IMR-90 (cell line): ENCODE measurements around the gene AGO1. TPM values are rescaled to one million over a fixed set of nuclear protein-coding genes. Genes with fewer than 3 reads are reported as not detected.

Experiments used
- ATAC-seq: fragments of 200-7000 bp; cut with Tn5 transposase; 2 replicates; pipeline ENCODE4 v1.9.1; 2020; ENCODE audit warnings: low read depth, mild to moderate bottlenecking, moderate library complexity
- BruUV-seq: library from RNA; stranded (reverse); fragments of 400-500 nt; replicated peaks from 2 replicates; lab custom pipeline; 2021; lab: Mats Ljungman, UMichigan
- CTCF ChIA-PET: fragments of 300-600 bp; formaldehyde crosslinking; extraction: SDS; loops from one replicate; lab custom pipeline; 2021; ENCODE audit warnings: antibody characterized with exemption; lab: Yijun Ruan, JAX
- POLR2A ChIA-PET: fragments of 300-600 bp; sonication (Branson Sonifier 250); formaldehyde crosslinking; loops from one replicate; lab custom pipeline; 2022; ENCODE audit warnings: antibody characterized with exemption; ENCODE audit not compliant: unreplicated experiment; lab: Charles Lee
- DNase-seq: peaks from one replicate; pipeline ENCODE4 v3.0.0; 2013
- H2AFZ ChIP-seq: replicated peaks from 2 replicates; pipeline ENCODE3; 2013; ENCODE audit warnings: low read length, mild to moderate bottlenecking; ENCODE audit not compliant: poor library complexity
- H2AK5ac ChIP-seq: 2 replicates; pipeline ENCODE4 v1.6.1; 2013; ENCODE audit warnings: low read depth, low read length, inconsistent platforms
- H2AK9ac ChIP-seq: replicated peaks from 2 replicates; pipeline ENCODE3; 2013; ENCODE audit warnings: mild to moderate bottlenecking, low read depth, low read length, moderate library complexity; ENCODE audit not compliant: poor library complexity
- H2BK120ac ChIP-seq: 2 replicates; pipeline ENCODE4 v1.6.1; 2013; ENCODE audit warnings: low read depth, low read length, inconsistent platforms
- H2BK15ac ChIP-seq: 3 replicates; pipeline ENCODE4 v1.6.1; 2013; ENCODE audit warnings: low read depth, low read length, inconsistent platforms
- H2BK20ac ChIP-seq: 2 replicates; pipeline ENCODE4 v1.6.1; 2013; ENCODE audit warnings: low read depth, mild to moderate bottlenecking, inconsistent platforms, low read length, moderate library complexity
- H2BK5ac ChIP-seq: 2 replicates; pipeline ENCODE4 v1.6.1; 2013; ENCODE audit warnings: mild to moderate bottlenecking, low read depth, low read length, inconsistent platforms; ENCODE audit not compliant: poor library complexity, severe bottlenecking
- H3K14ac ChIP-seq: replicated peaks from 2 replicates; pipeline ENCODE4 v1.6.1; 2013; ENCODE audit warnings: low read depth, low read length, inconsistent platforms
- H3K18ac ChIP-seq: 2 replicates; pipeline ENCODE4 v1.6.1; 2013; ENCODE audit warnings: low read depth, low read length, control low read depth
- H3K23ac ChIP-seq: 2 replicates; pipeline ENCODE4 v1.6.1; 2013; ENCODE audit warnings: low read depth, low read length, inconsistent platforms
- H3K27ac ChIP-seq: 2 replicates; pipeline ENCODE4 v1.5.1; 2013; ENCODE audit warnings: mild to moderate bottlenecking, control low read depth, low read length; ENCODE audit not compliant: insufficient read depth
- H3K27me3 ChIP-seq: 2 replicates; pipeline ENCODE4 v1.6.1; 2013; ENCODE audit warnings: low read length; ENCODE audit not compliant: control insufficient read depth, insufficient read depth
- H3K36me3 ChIP-seq: 2 replicates; pipeline ENCODE4 v1.6.1; 2013; ENCODE audit warnings: low read length, mixed read lengths; ENCODE audit not compliant: control insufficient read depth, insufficient read depth
- H3K4ac ChIP-seq: 2 replicates; pipeline ENCODE4 v1.6.1; 2013; ENCODE audit warnings: low read depth, low read length, inconsistent platforms
- H3K4me1 ChIP-seq: 2 replicates; pipeline ENCODE4 v1.6.1; 2013; ENCODE audit warnings: low read length, mixed read lengths; ENCODE audit not compliant: control insufficient read depth, insufficient read depth
- H3K4me2 ChIP-seq: 2 replicates; pipeline ENCODE4 v1.6.1; 2013; ENCODE audit warnings: low read depth, mild to moderate bottlenecking, control low read depth, low read length, moderate library complexity
- H3K4me3 ChIP-seq: 2 replicates; pipeline ENCODE4 v1.5.1; 2013; ENCODE audit warnings: low read depth, mild to moderate bottlenecking, control low read depth, low read length, moderate library complexity; ENCODE audit not compliant: insufficient read depth
- H3K56ac ChIP-seq: 2 replicates; pipeline ENCODE4 v1.6.1; 2013; ENCODE audit warnings: low read length, inconsistent platforms; ENCODE audit not compliant: insufficient read depth; ENCODE audit errors: extremely low read depth
- H3K79me1 ChIP-seq, 2 experiments: 2 replicates each; pipeline ENCODE4 v1.6.1; 2013; ENCODE audit warnings: low read length in 2 of 2, inconsistent platforms in 1 of 2, low read depth in 1 of 2
- H3K9ac ChIP-seq: 2 replicates; pipeline ENCODE4 v1.6.1; 2013; ENCODE audit warnings: low read depth, low read length, control low read depth
- H3K9me1 ChIP-seq: 2 replicates; pipeline ENCODE4 v1.6.1; 2013; ENCODE audit warnings: low read length, inconsistent platforms; ENCODE audit not compliant: insufficient read depth
- H3K9me3 ChIP-seq: 2 replicates; pipeline ENCODE4 v1.6.1; 2013; ENCODE audit warnings: low read length; ENCODE audit not compliant: control insufficient read depth, insufficient read depth
- H4K20me1 ChIP-seq: 2 replicates; pipeline ENCODE4 v1.6.1; 2013; ENCODE audit warnings: low read length, inconsistent platforms; ENCODE audit not compliant: insufficient read depth
- H4K5ac ChIP-seq: 2 replicates; pipeline ENCODE4 v1.6.1; 2013; ENCODE audit warnings: mild to moderate bottlenecking, low read depth, low read length, control low read depth
- H4K8ac ChIP-seq, 2 experiments: 2 replicates each; pipeline ENCODE4 v1.6.1; 2013; ENCODE audit warnings: low read depth in 2 of 2, low read length in 2 of 2, control low read depth in 1 of 2, inconsistent platforms in 1 of 2
- H4K91ac ChIP-seq: 2 replicates; pipeline ENCODE4 v1.6.1; 2013; ENCODE audit warnings: low read depth, low read length, inconsistent platforms; ENCODE audit not compliant: insufficient read depth
- CEBPB ChIP-seq: IDR thresholded peaks from 2 replicates; pipeline ENCODE4 v1.6.1; 2012; ENCODE audit warnings: low read depth, low read length, improper control_type of control experiment
- MAZ ChIP-seq: IDR thresholded peaks from 2 replicates; pipeline ENCODE4 v1.6.1; 2012; ENCODE audit warnings: low read depth, mild to moderate bottlenecking, low read length, improper control_type of control experiment, moderate library complexity, borderline replicate concordance
- MXI1 ChIP-seq: IDR thresholded peaks from 2 replicates; pipeline ENCODE4 v1.6.1; 2012; ENCODE audit warnings: low read depth, mild to moderate bottlenecking, low read length, moderate library complexity, borderline replicate concordance
- POLR2A ChIP-seq: IDR thresholded peaks from 2 replicates; pipeline ENCODE4 v1.6.1; 2012; ENCODE audit warnings: mild to moderate bottlenecking, low read depth, low read length
- RAD21 ChIP-seq: IDR thresholded peaks from 2 replicates; pipeline ENCODE4 v1.6.1; 2012; ENCODE audit warnings: low read length, improper control_type of control experiment
- RCOR1 ChIP-seq: IDR thresholded peaks from 2 replicates; pipeline ENCODE4 v1.6.1; 2012; ENCODE audit warnings: mild to moderate bottlenecking, low read length, improper control_type of control experiment; ENCODE audit not compliant: insufficient replicate concordance
- WGBS, 2 experiments: methylation state at CpG; one replicate each; pipeline versions ENCODE4 v1.1.5 to v1.1.7; 2013; ENCODE audit warnings: missing lambda C conversion rate in 2 of 2; ENCODE audit not compliant: insufficient read length in 1 of 2; ENCODE audit errors: extremely low coverage in 2 of 2; 5-methylcytosine and 5-hydroxymethylcytosine counted together
- dilution Hi-C: fragments of 300-500 bp; cut with HindIII; formaldehyde crosslinking; loops from one replicate; pipeline ENCODE4 v1.14.3; 2018; ENCODE audit warnings: low sequenced_read_pairs; ENCODE audit not compliant: unreplicated experiment
- in situ Hi-C: fragments of 300-500 bp; cut with MboI; formaldehyde crosslinking; loops from 3 replicates; pipeline ENCODE4 v1.14.3; 2019; ENCODE audit warnings: low sequenced_read_pairs, inconsistent platforms, mixed read lengths
- intact Hi-C: fragments of 100-400 bp; cut with micrococcal nuclease; formaldehyde crosslinking; loops from 2 replicates; pipeline ENCODE4 v1.10.0; 2022
- polyA plus RNA-seq, 3 experiments: library from polyadenylated mRNA; depleted of rRNA; stranded (reverse); fragments of >200 nt; gene quantifications; 2 replicates each; pipeline ENCODE4 v1.2.3, GENCODE V29; 2012; ENCODE audit warnings: low replicate concordance in 1 of 3
- total RNA-seq: library from RNA; depleted of rRNA; stranded (reverse); fragments of >200 nt; gene quantifications from 2 replicates; pipeline ENCODE4 v1.2.3, GENCODE V29; 2012

AGO1 gene
- total and polyA plus RNA-seq, 2 of the 4 experiments (the other 2 are of a cell fraction) = 11.3 to 21.5 TPM

DNA sequence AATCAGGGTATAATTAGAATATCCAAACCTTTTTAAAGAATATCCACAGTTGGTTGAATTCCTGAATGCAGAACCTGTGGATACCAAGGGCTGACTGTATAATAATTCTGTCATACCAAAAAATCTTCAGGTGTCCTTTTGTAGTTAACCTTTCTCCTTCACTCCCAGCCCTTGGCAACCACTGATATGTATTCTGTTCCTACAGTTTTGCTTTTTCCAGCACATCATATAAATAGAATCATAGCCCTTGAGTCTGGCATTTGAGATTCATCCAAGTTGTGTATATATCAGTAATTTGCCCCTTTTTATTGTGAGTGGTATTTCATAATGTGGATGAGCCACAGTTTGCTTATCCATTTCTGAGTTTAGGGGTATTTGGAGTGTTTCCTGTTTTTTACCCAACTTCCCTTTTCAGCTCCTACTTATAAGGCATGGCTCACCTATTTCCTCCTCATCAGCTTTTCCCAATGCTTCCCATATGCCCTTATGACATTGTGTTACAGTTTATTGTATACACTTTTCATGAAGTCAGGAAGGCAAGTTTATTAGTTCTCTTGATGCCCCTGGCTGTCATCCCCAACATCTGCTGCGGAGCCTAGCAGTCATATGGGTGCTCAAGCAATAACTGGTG, 35.0 kb upstream of the AGO1 start:
- no peak overlapping the region for H3K9ac ChIP-seq
- no peak overlapping the region for H3K4me2 ChIP-seq
- no TSS peak for BruUV-seq
- no peak overlapping the region for H3K4me3 ChIP-seq
- no peak overlapping the region for H4K91ac ChIP-seq
- no peaks in the 10 kb centered on the region for H4K20me1 ChIP-seq
- H2BK120ac ChIP-seq = no peak overlapping the region
- H3K36me3 ChIP-seq = peaks cover 6% of the 10 kb centered on the region
- no peak overlapping the region for H3K14ac ChIP-seq
- H2AK9ac ChIP-seq = no peak overlapping the region
- no peak overlapping the region for H4K8ac ChIP-seq
- no peak for ATAC-seq
- no CpG with 5 or more reads among the region's 1 CpG for WGBS, 2 experiments
- no peak overlapping the region for H2BK20ac ChIP-seq
- H2BK15ac ChIP-seq = no peak overlapping the region
- TF ChIP-seq RAD21 (no peak), POLR2A (no peak), MXI1 (no peak), RCOR1 (no peak), MAZ (no peak), CEBPB (no peak)
- H3K27me3 ChIP-seq = no peaks in the 10 kb centered on the region
- H3K9me3 ChIP-seq = no peaks in the 10 kb centered on the region
- no peaks in the 10 kb centered on the region; the same call in 1 of the 2 replicates for H3K9me1 ChIP-seq
- no peak for DNase-seq
- no peaks in the 10 kb centered on the region for H3K79me1 ChIP-seq
- H4K5ac ChIP-seq = no peak overlapping the region
- POLR2A ChIA-PET = no interaction called here
- intact Hi-C loops = no loop called here
- no peak overlapping the region for H3K56ac ChIP-seq
- H3K27ac ChIP-seq = no peak overlapping the region
- no peak overlapping the region for H2BK5ac ChIP-seq
- no peak overlapping the region for H3K4ac ChIP-seq
- in situ Hi-C loops = no loop called here
- H3K4me1 ChIP-seq = peaks cover 5% of the 10 kb centered on the region
- no peak overlapping the region for H3K18ac ChIP-seq
- no peak overlapping the region for H2AK5ac ChIP-seq
- CTCF ChIA-PET = no interaction called here
- no peak overlapping the region for H3K23ac ChIP-seq
- no peak overlapping the region for H2AFZ ChIP-seq
- dilution Hi-C loops = no loop called here
